ENCODE data around the gene JAML.

Gene JAML

DNA sequence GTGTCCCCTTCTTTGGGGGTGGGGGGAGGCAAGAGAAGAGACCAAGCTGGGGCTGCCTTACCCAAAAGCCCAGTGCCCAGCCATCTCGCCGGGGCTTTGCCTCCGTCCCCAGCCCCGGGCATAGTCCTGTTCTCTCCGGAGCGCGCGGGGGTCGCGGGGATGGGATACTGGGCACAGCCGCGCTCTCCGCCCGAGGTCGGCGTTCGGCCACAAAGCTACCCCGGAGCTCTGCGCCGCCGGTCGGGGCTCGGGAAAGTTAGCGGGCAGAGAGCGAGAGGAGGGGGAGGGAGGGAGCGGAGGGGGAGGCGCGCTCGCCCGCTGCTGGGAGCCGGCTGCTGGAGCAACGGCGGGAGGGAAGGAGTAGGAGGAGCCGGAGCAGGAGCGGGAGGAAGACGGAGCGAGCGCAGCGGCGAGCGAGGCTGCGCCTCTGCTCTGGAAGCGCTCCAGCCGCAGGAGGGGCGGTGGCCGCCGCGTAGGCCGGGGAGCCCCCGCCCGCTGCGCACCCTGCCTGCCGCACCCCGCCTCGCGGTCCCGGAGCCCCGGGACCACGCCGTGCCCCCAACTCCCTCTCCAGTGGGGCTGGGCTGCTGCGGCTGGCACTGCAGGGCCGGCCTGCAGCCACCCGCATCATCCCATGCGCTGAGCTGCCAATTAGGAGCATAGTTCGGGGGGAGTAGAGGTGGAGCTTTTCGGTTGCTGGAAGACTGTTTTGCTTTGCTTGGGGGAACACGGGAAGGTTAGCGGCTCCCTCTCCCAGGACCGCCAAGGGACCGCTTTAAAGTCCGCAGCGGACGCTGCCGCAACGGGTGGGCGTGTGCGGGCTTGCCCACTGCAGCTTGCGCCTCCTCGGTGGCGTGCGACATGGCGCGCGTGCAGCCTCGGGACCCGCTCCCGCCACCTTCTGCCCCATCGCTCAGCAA, 72.0 kb downstream of the JAML start, which contains the start of gene SCN4B:
Gene SCN4B (minus strand): TSS at position 272 of the 920 bp plus-strand sequence. CDS start 150 bp downstream, at position 122.
- in situ Hi-C loops (cut with MboI; ENCODE audit: low sequenced_read_pairs), result no loop called here

- in situ Hi-C loops (cut with MboI; ENCODE audit: low sequenced_read_pairs), result no loop called here
Measured at GRCh38 chr11:118152020-118152551, 72.7 kb downstream of the JAML start.

- in situ Hi-C loops (cut with MboI; ENCODE audit: low sequenced_read_pairs), result no loop called here
Measured at GRCh38 chr11:118151431-118151830, 73.4 kb downstream of the JAML start.

GRCh38 chr11:118149493-118149892, 75.3 kb downstream of the JAML start:
- in situ Hi-C loops (cut with MboI; ENCODE audit: low sequenced_read_pairs), result no loop called here

GRCh38 chr11:118148856-118149255, 76.0 kb downstream of the JAML start:
- in situ Hi-C loops (cut with MboI; ENCODE audit: low sequenced_read_pairs), result no loop called here

- in situ Hi-C loops (cut with MboI; ENCODE audit: low sequenced_read_pairs), result no loop called here
Measured at GRCh38 chr11:118148240-118148639, 76.6 kb downstream of the JAML start.

DNA sequence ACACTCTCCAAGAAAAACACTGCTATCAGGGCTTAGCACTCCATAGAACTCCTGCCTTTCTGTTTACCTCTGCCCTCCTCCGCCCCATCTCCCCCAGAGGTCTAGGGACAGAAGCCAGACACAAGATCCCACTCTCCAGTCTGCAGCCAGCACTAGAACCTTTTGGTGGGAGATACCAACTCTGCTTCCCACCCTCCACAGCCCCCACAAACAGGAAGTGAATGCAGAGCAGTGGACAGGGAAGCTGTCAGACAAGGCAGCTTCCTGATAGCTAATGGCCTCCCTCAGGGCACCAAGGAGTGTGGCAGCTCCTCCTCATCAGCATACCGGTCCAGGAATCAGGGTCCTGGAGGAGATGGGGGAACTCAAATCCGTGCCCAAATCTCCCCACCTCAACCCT, 77.3 kb downstream of the JAML start:
- in situ Hi-C loops (cut with MboI; ENCODE audit: low sequenced_read_pairs), result no loop called here

GRCh38 chr11:118146554-118146953, 78.3 kb downstream of the JAML start:
- in situ Hi-C loops (cut with MboI; ENCODE audit: low sequenced_read_pairs), result no loop called here

- in situ Hi-C loops (cut with MboI; ENCODE audit: low sequenced_read_pairs), result no loop called here
Measured at GRCh38 chr11:118145285-118146227, 79.3 kb downstream of the JAML start.

GRCh38 chr11:118144301-118145268, 80.2 kb downstream of the JAML start:
- in situ Hi-C loops (cut with MboI; ENCODE audit: low sequenced_read_pairs), result no loop called here

Data from HL-60/S4 treated with retinoic acid at 250 ng/mL for 4 days and 3 days (cell line).